Measurements from ENCODE around the gene VSIR.

VSIR gene

GRCh38 chr10:71788954-71789353 is 15.6 kb upstream of the VSIR start:
- TF ChIP-seq CTCF (IDR thresholded peaks at IDR 0.05; ENCODE audit: extremely low read depth, missing control alignments) = no peak
- DNase-seq (ENCODE audit: low spot score) = no peak

GRCh38 chr10:71784679-71785272 is 11.5 kb upstream of the VSIR start:
- no peak for TF ChIP-seq CTCF (IDR thresholded peaks at IDR 0.05; ENCODE audit: extremely low read depth, missing control alignments)
- DNase-seq (ENCODE audit: low spot score) = no peak

- DNase-seq (ENCODE audit: low spot score) = no peak
- no peak for TF ChIP-seq CTCF (IDR thresholded peaks at IDR 0.05; ENCODE audit: extremely low read depth, missing control alignments)
Measured at GRCh38 chr10:71783917-71784678, 10.8 kb upstream of the VSIR start.

- no peak for TF ChIP-seq CTCF (IDR thresholded peaks at IDR 0.05; ENCODE audit: extremely low read depth, missing control alignments)
- DNase-seq (ENCODE audit: low spot score) = no peak
Measured at GRCh38 chr10:71782917-71783490, 9.7 kb upstream of the VSIR start.

- no peak for TF ChIP-seq CTCF (IDR thresholded peaks at IDR 0.05; ENCODE audit: extremely low read depth, missing control alignments)
- DNase-seq (ENCODE audit: low spot score) = no peak
Measured at GRCh38 chr10:71782221-71782916, 9.0 kb upstream of the VSIR start.

GRCh38 chr10:71780719-71781118 is 7.4 kb upstream of the VSIR start:
- DNase-seq (ENCODE audit: low spot score) = no peak
- no peak for TF ChIP-seq CTCF (IDR thresholded peaks at IDR 0.05; ENCODE audit: extremely low read depth, missing control alignments)

GRCh38 chr10:71780156-71780555 is 6.8 kb upstream of the VSIR start:
- no peak for TF ChIP-seq CTCF (IDR thresholded peaks at IDR 0.05; ENCODE audit: extremely low read depth, missing control alignments)
- no peak for DNase-seq (ENCODE audit: low spot score)
